HG02588 (cell line): ENCODE data around the gene INF2.

Source experiments
- ATAC-seq: cut with Tn5 transposase; IDR thresholded peaks from one replicate; pipeline ENCODE4 v1.9.1; 2021; ENCODE audit warnings: mild to moderate bottlenecking, moderate library complexity; ENCODE audit not compliant: unreplicated experiment

INF2 gene

DNA sequence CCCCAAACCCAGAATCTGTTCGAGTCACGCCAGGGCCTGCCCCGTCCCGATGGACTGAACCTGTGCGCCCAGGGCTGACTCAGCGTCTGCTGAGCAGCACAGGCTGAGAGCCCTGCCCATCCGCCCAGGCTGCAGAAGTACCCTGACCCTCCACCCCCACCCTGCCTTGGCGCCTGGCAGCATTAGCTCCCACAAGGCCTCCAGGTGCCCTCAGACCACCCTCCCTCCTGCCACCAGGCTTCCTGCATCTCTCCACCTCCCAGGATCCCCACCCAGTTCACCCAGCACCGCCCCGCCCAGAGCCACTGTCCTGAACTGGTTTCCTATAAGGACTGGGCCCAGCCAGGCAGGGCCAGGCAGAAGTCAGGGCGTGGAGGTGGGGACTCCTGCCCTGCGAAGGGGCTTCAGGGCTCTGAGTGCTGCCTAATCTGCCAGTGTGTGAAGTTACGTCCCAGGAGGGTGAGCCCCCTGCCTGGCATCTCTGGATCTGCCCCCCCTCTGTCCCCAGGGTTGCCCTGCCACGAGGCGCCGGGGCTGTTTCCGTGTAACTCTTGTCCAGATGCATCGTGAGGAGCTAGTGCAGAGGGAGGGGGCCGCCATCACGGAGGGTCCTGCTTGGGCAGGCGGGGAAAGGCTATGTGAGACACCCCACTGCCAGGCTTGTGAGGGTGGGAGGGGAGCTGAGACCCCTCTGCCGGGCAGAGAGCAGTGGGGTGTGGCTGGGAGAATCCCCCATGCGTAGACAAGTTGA is 43.7 kb downstream of the INF2 start:
- ATAC-seq: no peak

DNA sequence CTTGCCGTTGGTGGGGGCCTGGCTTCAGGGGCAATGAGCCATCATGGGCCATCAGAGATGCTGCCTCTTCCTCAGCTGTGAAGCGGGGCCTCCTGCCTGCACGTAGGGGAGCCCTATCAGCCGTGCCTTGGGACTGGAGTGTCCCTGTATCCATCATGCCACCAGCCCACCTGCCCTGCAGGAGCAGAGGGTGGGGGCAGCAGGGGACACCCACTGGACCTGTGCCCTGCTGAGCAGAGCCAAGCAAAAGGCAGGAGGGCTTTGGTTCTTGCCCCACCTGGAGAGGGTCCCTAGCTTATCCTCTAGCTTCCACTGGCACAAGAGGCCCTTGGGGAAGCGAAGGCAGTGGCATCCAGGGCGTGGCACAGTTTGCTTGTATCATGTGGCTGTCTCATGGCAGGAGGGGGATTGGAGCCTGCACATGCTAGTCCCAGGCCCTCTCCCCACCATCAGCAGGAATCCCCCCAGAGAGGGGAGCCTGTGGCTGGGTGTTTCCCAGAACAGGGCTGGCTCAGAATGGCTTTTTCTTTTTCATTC is 44.7 kb downstream of the INF2 start:
- ATAC-seq: no peak

DNA sequence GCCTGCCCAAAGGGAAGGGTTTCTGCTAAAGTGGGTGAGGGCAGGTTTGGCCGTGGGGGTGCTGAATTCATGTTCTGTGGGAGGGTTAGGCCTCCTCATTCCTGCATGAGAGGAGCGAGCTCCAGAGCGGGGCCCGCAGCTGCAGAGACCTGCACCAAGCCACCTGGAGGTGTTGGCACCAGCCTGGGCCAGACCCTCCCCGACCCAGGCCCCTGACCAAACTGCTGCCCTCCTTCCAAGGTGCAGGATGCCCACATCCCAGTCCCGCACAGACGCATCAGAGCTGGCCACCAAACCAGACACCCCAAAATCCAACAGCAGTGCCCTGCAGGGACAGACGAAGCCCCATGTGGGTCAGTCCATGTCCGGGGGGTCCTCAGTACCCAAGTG is 45.2 kb downstream of the INF2 start:
- no peak for ATAC-seq

DNA sequence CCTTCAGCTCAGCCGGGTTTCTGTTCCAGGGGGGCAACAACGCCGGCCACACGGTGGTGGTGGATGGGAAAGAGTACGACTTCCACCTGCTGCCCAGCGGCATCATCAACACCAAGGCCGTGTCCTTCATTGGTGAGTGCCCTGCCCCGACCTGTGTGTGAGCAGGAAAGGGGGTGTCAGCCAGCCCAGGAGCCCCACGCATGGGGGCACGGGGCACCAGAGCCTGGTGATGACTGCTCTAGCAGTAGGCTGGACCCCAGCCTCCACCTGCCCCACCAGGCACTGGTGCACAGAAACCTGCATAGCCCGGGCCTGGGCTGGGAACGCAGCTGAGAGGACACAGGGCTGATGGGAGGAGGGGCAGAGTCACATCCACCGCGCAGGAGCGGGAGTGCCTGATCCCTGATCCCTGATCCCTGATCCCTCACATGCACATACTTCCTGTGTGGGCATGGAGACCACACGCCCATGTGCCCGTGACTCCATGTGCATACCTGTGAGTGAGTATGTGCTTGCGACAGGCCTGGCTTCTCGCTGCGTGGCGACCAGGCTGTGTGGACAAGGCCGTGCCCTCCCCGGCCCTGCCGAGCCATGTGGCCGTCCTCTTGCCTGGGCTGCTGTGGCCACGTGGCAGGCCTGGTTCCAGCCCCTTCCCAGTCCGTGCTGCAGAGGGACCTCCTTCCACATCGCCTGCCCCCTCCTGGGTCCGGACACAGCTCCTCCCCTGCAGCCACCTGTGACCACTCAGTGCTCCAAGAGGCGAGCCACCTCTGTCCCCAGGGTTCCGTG is 45.8 kb downstream of the INF2 start:
- ATAC-seq: no peak

DNA sequence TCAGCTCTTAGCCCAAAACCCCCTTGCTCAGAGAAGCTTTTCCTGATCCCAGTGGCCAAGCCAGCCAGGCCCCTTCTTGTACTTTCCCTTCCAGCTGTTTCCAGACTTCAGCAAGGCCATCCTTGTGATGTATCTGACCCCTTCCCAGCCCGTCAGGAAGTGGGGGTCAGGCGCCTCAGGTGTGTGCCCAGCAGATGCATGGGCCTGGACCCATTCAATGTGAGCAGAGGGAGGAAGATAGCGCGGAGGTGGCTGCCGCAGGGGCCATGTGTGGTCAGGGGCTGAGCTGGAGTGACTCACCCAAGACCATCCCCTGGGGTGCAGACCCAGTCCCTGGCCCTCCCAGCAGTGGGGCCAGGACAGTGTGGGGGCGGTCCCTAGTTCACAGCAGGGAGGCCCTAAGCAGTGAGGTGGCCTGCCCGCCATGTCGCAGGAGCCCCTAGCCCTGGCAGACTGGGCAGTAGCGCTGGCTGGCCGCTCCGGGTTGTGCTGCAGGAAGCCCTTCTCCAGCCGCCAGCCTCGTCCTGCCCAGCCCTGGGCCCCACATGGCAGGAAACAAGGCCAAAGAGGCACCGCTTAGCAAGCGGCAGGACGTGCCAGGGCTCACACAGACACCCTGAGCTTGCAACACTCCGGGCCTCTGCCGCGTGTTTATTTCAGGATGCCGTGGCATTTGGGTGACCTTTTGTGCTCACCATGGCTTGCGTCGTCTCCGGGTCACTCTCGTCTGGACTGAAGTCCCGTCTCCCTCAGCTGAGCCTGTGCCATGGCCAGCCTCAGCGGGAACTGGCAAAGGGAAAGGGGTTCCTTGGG is 46.6 kb downstream of the INF2 start:
- no peak for ATAC-seq

DNA sequence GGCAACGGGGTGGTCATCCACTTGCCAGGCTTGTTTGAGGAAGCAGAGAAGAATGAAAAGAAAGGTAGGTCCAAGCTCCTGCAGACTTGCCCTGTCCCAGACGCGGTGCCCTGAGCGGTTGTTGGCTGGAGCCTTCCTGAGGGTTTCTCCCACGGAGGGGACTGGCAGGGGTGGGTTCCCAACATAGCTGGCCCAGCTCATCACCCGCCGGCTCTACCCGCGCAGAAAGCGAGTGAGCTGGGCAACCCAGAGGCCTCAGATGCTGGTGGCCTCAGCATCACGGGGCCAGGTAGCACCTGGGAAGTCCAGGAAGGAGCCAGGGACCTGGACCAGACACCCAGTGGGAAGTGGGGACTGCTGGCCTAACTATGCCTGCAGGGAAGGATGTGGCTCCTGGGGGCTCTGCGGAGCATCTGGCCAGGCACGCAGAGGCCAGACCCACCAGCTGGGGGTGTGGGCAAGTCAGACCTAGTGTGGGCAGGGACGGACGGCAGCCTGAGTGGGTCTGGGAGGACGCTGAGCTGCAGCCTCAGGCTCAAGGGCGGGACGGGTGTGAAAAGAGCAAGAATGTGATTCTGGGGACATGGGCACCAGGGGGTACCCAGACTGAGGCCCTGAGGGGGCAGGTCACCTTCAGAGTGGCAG is 49.1 kb downstream of the INF2 start:
- no peak for ATAC-seq

DNA sequence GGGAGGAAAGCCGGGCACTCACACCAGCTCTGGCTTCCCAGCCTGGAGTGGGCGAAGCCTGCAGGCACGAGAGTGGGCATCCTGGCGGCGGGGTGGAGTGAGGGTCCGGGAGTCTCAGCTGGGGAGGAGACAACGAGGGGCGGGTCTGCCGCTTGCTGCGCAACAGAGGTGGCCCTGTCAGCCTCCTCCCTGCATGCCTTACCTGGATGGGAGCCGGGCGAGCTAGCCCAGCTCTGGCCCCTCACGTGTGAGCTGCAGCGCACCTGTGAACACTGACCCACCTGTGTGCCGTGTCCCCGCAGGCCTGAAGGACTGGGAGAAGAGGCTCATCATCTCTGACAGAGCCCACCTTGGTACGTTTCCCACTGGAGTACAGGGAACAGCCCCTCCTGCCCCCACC is 49.6 kb downstream of the INF2 start:
- no peak for ATAC-seq

DNA sequence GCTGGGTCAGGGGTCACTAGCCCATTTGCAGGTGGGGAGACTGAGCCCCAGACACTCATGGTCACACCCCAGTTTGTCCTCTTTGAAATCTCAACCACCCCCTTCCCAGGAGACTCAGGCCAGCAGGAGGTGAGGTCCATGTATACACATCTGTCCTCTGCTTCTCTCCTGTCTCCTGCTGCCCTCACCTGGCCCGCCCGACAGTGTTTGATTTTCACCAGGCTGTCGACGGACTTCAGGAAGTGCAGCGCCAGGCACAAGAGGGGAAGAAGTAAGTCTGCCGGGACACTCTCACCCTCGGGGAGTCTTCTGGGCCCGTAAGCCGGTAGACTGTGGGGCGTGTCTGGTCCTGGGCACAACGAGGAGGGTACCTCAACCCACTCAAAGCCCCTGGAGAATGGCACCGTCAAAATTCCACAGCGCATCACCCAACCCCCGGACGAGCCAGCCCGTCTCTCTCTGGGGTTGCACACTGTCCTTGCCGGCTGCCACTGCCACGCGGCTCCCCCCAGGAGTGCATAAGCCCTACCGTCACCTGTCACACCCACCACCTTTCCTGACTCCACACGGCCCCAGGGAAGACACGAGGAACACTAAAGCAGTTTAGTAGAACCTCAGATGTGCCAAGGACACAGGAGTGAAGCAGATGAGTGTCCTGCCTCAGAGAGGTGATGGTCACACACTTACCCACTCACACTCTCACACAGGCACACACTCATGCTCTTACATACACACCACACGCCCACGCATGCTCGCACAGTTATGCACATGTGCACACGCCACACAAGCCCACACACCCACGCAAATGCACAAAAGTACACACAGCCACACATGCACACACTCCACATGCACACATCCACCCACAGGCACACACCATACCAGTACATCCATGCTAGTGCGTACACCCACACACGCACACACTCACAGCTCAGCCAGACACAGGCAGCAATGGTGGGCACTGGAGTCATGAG is 50.4 kb downstream of the INF2 start:
- no peak for ATAC-seq

DNA sequence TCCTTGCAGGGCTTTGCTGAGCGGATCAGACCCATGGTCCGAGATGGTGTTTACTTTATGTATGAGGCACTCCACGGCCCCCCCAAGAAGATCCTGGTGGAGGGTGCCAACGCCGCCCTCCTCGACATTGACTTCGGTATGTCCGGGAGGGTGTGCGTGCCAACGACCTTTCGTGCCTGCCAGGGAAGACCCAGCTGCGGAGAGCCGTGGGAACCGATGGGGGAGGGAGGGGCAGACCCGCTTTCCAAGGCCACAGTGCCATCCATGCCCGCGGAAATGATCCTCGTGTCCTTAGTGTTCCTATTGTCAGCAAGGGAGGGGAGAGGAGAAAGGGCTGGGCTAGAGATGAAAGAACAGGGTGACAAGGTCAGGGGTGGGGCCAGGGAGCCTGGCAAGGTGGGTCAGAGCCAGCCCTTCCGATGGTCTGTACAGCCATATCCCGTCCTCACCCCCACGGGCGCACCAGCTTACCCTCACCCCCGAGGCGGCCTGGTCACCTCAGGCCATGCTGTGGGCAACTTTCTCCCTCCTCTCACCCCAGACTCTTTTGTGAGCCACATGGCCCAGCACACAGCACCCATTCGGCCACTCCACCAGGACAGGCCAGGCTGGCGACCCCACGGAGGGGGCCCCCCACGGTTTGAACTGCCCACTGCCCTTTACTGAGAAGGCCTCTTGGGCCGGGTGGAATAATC is 51.8 kb downstream of the INF2 start:
- ATAC-seq: no peak

DNA sequence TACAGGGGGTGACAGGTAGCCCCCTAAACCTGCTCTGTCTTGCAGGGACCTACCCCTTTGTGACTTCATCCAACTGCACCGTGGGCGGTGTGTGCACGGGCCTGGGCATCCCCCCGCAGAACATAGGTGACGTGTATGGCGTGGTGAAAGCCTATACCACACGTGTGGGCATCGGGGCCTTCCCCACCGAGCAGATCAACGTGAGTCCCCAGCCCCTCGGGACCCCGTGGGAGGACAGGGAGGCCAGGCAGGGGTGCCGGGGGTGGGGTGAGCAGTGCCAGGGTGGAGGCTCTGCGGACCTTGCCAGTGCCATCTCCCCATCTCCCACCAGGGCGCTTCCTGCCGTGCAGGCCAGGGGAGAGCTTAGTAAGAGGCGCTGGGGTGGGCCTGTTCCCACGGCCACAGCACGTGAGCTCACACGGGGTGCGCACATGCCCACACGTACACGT is 52.4 kb downstream of the INF2 start:
- no peak for ATAC-seq

DNA sequence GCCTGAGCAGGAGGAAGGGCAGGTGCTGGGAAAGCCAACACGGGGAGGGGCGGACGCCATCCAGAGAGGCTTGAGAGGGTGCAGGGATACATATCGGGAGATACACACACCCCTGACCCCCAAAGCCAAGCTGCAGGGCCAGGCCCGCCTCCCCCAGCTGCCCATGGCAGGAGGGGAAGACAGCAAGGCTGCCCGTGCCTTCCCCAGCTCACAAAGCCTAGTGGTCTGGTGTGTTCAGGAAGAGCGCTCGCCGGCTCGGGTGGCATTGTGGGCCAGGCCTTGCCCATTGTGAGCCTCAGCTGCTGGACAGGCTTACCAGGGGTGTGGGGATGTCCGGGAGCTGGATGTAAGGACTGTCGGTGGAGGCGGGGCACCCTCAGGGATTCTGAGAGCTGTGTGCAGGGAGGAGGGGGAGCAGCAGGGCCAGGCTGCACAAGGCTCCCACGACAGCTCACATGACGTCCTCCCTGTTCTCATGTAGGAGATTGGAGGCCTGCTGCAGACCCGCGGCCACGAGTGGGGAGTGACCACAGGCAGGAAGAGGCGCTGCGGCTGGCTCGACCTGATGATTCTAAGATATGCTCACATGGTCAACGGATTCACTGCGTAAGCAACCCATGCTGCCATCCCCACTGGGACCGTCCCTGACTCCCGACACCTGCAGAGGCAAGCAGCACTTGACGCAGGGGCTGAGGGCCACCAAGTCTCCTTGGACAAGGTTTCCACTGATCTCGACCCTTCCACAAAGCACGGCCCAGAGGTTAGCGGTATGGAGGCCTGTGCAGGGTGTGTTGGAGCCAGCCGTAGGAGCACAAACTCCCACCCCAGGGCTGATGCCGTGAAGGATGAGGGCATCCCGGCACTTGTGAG is 53.4 kb downstream of the INF2 start:
- no peak for ATAC-seq

DNA sequence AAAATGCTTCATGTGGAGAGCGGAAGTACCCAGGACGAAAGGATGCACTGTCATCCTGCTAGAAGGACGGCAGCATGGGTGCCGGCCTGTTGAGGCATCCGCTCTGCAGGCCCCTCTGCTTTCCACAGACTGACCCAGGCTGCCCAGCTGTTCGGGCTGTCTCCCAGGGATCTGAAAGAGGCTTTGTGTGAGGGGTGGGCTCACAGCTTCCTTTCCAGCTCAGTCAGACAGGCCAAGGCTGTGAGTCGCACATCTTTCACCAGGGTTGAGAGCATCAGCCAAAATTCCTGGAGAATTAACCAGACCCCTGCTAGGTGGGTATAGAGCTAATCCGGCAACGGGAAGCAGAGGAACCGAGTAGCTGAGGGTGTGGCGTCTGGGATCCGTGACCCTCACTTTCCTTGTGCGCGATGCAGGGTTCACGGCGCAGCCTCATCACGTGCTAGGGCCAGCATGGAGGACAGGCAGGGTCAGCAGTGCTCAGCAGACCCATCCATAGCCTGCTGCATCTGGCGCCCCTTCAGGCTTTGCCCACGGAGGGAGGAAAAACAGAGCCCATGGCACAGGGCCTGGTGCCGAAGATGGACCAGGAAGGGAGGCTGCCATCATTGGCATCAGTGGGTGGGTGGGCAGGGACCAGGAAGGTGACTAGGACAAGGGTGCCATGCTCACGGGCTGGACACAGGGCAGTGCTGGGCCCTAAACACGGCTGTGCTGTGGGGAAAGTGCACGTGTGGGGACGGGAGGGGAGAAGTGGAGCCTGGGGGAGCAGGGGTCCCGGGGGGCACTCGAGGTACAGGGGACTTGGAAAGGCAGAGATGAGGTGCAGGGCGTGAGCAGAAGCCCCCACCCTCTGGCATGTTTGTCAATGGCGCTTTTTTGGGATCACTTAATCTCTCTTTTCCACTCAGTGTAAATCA is 54.3 kb downstream of the INF2 start:
- ATAC-seq: no peak

DNA sequence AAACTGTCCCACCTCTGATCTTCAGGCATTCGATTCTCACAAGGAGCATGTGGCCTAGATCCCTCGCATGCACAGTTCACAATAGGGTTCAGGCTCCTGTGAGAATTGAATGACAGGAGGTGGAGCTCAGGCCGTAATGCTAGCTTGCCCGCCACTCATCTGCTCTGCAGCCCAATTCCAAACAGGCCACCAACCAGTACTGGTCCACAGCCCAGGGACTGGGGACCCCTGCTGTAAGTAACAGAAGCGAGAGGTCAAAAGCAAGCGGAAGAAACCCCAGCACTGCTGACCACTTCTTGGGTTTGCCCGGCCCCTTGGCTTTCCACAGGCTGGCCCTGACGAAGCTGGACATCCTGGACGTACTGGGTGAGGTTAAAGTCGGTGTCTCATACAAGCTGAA is 55.1 kb downstream of the INF2 start:
- ATAC-seq: no peak

DNA sequence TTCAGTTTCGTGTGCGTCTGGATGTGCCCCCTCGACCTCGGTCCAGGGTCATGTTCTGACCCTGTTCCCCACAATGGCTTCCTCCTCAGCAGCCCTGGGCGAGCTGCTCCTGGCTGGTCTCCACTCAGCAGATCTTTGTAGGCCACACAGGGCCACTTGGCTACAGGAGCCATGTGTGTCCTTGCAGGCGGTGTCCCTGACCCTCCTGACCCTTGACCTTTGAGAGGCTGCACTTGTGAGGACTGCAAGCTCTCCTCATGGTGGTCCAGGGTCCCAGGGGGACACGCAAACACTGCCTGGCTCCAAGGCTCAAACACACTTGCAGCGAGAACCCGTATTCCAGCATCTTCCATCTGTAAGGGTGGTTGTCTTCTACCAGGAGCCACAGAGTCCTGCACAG is 56.0 kb downstream of the INF2 start:
- ATAC-seq: no peak

DNA sequence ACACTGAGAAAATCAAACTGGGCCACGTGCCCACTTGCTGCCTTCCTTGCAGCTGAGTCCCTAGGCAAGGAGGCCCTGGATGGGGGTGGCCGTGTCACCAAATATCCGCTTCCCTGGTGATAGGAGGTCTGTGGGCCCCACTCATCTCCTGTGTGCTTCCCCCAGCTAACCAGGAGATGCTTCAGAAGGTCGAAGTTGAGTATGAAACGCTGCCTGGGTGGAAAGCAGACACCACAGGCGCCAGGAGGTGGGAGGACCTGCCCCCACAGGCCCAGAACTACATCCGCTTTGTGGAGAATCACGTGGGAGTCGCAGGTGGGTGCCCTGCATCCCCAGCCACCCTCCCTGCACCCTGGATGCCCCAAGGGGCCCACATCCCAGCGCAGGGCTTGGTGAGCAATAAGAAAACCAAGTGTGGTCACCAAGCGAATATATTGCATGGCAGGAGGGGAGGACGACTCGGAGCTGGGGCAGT is 56.7 kb downstream of the INF2 start:
- no peak for ATAC-seq

DNA sequence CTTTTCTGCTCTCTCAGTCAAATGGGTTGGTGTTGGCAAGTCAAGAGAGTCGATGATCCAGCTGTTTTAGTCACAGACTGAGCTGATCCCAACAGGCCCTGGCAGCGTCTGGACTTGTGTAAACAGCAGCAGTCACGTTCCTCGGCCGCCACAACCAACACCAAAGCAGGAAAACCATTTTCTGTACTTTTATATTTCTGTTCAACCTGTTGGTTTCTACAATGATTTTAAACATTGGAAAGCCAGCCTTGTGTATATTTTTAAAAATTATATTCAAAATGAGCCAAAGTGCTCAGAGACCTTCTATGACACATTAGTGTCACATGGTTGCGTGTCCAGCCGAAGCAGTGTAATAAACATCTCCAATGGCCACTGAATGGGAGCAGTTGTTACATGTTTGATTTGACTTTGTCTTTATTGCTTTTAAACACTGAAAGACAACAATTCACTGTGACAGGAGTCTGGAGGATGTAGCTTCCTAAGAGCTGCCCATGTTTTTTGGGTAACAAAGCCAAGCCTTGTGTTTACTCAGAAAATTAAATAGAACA is 57.6 kb downstream of the INF2 start:
- no peak for ATAC-seq

DNA sequence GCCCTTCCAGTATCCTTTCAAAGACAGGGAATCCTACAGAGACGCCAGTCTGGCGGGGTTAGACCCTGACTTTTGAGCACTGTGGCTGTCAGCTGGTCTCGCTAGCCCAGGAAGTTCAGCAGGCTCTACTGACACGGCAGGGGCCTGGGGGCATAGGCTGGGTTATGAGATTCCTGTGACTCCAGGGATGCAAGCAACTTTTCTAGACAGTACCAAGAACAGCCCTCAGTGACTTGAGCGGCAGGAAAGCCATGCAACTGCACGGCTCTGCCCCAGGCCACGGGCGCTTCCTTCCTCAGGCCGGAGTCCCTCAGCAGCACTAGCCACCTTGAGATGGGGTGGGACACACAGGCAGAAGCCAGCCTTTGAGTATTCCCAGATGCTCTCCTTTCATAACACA is 58.5 kb downstream of the INF2 start:
- ATAC-seq: no peak
